HCT116 (cell line): ENCODE data around the gene PCDHGA2. TPM values are rescaled to one million over a fixed set of nuclear protein-coding genes. Genes with fewer than 3 reads are reported as not detected.

Source experiments
- ATAC-seq: fragments of 200-7000 bp; cut with Tn5 transposase; 2 replicates; pipeline ENCODE4 v1.9.1; 2020; ENCODE audit warnings: mild to moderate bottlenecking, moderate library complexity
- BruUV-seq: library from RNA; stranded (reverse); fragments of 400-500 nt; replicated peaks from 2 replicates; lab custom pipeline; 2021; lab: Mats Ljungman, UMichigan
- CTCF ChIA-PET: fragments of 300-600 bp; sonication (Branson Sonifier 250); formaldehyde crosslinking; loops from one replicate; lab custom pipeline; 2021; ENCODE audit warnings: antibody characterized with exemption; lab: Charles Lee
- POLR2A ChIA-PET: fragments of 300-600, 350-600 bp; sonication (Branson Sonifier 250); formaldehyde crosslinking; loops from one replicate; lab custom pipeline; 2021; ENCODE audit warnings: antibody characterized with exemption; lab: Charles Lee
- RAD21 ChIA-PET, 2 experiments: fragments of 300-600 bp; sonication (Branson Sonifier 250); formaldehyde crosslinking; loops; one replicate each; lab custom pipeline; 2023; ENCODE audit warnings: low total read pairs in 2 of 2; ENCODE audit not compliant: uncharacterized antibody in 2 of 2, unreplicated experiment in 2 of 2, low non-redundant PET in 1 of 2; lab: Charles Lee
- DNase-seq: peaks from one replicate; pipeline ENCODE4 v3.0.0-alpha.2; 2010; ENCODE audit warnings: low read depth, low spot score
- H2AFZ ChIP-seq: fragments of 200-600 bp; shearing (Covaris generic), sonication (generic); 2 replicates; pipeline ENCODE4 v1.6.1; 2017; ENCODE audit warnings: low read depth, mixed run types, mixed read lengths, antibody characterized with exemption, low read length; ENCODE audit not compliant: poor library complexity, severe bottlenecking
- H3K27ac ChIP-seq: 2 replicates; pipeline ENCODE4 v1.5.1; 2012; ENCODE audit warnings: low read depth, low read length
- H3K27me3 ChIP-seq: fragments of 200-600 bp; sonication (generic); 2 replicates; pipeline ENCODE4 v1.6.1; 2016; ENCODE audit warnings: mixed run types, low read length, mixed read lengths; ENCODE audit not compliant: insufficient read depth
- H3K36me3 ChIP-seq, 2 experiments: fragments of 200-500 bp in 1 of 2; fragments of 200-600 bp in 1 of 2; sonication (Bioruptor generic) in 1 of 2; sonication (generic) in 1 of 2; 2 replicates each; pipeline versions ENCODE4 v1.5.1 to v1.6.1; 2014 to 2016; ENCODE audit warnings: low read length in 2 of 2, inconsistent platforms in 1 of 2, mixed read lengths in 1 of 2, mixed run types in 1 of 2; ENCODE audit not compliant: insufficient read depth in 2 of 2, control insufficient read depth in 1 of 2
- H3K4me1 ChIP-seq, 2 experiments: fragments of 200-600 bp in 1 of 2; sonication (generic) in 1 of 2; 2 replicates each; pipeline versions ENCODE4 v1.5.1 to v1.6.1; 2012 to 2017; ENCODE audit warnings: low read length in 2 of 2, inconsistent platforms in 1 of 2, mild to moderate bottlenecking in 1 of 2, mixed read lengths in 1 of 2, mixed run types in 1 of 2, moderate library complexity in 1 of 2; ENCODE audit not compliant: insufficient read depth in 2 of 2, control insufficient read depth in 1 of 2
- H3K4me2 ChIP-seq: fragments of 200-600 bp; sonication (generic); 2 replicates; pipeline ENCODE4 v1.6.1; 2017; ENCODE audit warnings: mixed run types, low read length, mixed read lengths
- H3K4me3 ChIP-seq, 2 experiments: fragments of 200-600 bp in 1 of 2; sonication (generic) in 1 of 2; replicated peaks in 1 of 2; 2 replicates each; pipeline ENCODE4 v1.5.1; 2011 to 2016; ENCODE audit warnings: low read length in 2 of 2, control low read depth in 1 of 2, low read depth in 1 of 2, mild to moderate bottlenecking in 1 of 2, mixed read lengths in 1 of 2, mixed run types in 1 of 2
- H3K79me2 ChIP-seq: fragments of 200-600 bp; sonication (generic); 2 replicates; pipeline ENCODE4 v1.6.1; 2017; ENCODE audit warnings: mild to moderate bottlenecking, mixed run types, low read length, moderate library complexity, mixed read lengths; ENCODE audit not compliant: insufficient read depth
- H3K9ac ChIP-seq: fragments of 200-600 bp; sonication (generic); 2 replicates; pipeline ENCODE4 v1.6.1; 2016; ENCODE audit warnings: low read length, mixed read lengths
- H3K9me2 ChIP-seq: fragments of 200-600 bp; sonication (generic), shearing (Covaris generic); 2 replicates; pipeline ENCODE4 v1.6.1; 2017; ENCODE audit warnings: mixed run types, mild to moderate bottlenecking, moderate library complexity; ENCODE audit not compliant: insufficient read depth
- H3K9me3 ChIP-seq, 2 experiments: fragments of 200-500 bp in 1 of 2; fragments of 200-600 bp in 1 of 2; sonication (Bioruptor generic) in 1 of 2; sonication (generic) in 1 of 2; 2 replicates each; pipeline ENCODE4 v1.6.1; 2014 to 2017; ENCODE audit warnings: low read length in 2 of 2, mixed read lengths in 2 of 2, inconsistent platforms in 1 of 2, low read depth in 1 of 2, mild to moderate bottlenecking in 1 of 2, mixed run types in 1 of 2, moderate library complexity in 1 of 2; ENCODE audit not compliant: control insufficient read depth in 1 of 2, insufficient read depth in 1 of 2
- H4K20me1 ChIP-seq: fragments of 200-600 bp; sonication (generic), shearing (Covaris generic); 2 replicates; pipeline ENCODE4 v1.6.1; 2017; ENCODE audit warnings: mixed run types, mild to moderate bottlenecking, moderate library complexity; ENCODE audit not compliant: insufficient read depth
- CEBPB ChIP-seq: IDR thresholded peaks from 2 replicates; pipeline ENCODE4 v1.6.1; 2012; ENCODE audit warnings: low read depth
- ELF1 ChIP-seq: IDR thresholded peaks from 2 replicates; pipeline ENCODE4 v1.6.1; 2012; ENCODE audit warnings: low read depth, borderline replicate concordance
- EZH2 ChIP-seq: fragments of 200-600 bp; sonication (generic); IDR thresholded peaks from 2 replicates; pipeline ENCODE4 v1.6.1; 2017; ENCODE audit warnings: antibody characterized with exemption, mixed run types
- JUND ChIP-seq: IDR thresholded peaks from 2 replicates; pipeline ENCODE4 v1.6.1; 2012
- POLR2A ChIP-seq: IDR thresholded peaks from 2 replicates; pipeline ENCODE4 v1.7.0; 2011; ENCODE audit warnings: borderline replicate concordance; ENCODE audit not compliant: insufficient read depth, insufficient read length; ENCODE audit errors: extremely low read depth
- POLR2AphosphoS5 ChIP-seq: IDR thresholded peaks from 2 replicates; pipeline ENCODE4 v1.6.1; 2011; ENCODE audit warnings: mild to moderate bottlenecking, low read depth, low read length, moderate library complexity
- RAD21 ChIP-seq: IDR thresholded peaks from 2 replicates; pipeline ENCODE4 v1.6.1; 2012; ENCODE audit warnings: low read depth, mild to moderate bottlenecking
- SIN3A ChIP-seq: IDR thresholded peaks from 2 replicates; pipeline ENCODE4 v1.6.1; 2012; ENCODE audit warnings: low read depth
- SP1 ChIP-seq: IDR thresholded peaks from 2 replicates; pipeline ENCODE4 v1.6.1; 2012; ENCODE audit warnings: low read depth
- TCF7L2 ChIP-seq: IDR thresholded peaks from 2 replicates; pipeline ENCODE4 v1.7.0; 2011; ENCODE audit warnings: borderline replicate concordance, inconsistent platforms; ENCODE audit not compliant: insufficient read depth, insufficient read length; ENCODE audit errors: extremely low read depth
- YY1 ChIP-seq: IDR thresholded peaks from 2 replicates; pipeline ENCODE4 v1.6.1; 2011; ENCODE audit warnings: low read length, low read depth, moderate library complexity, mild to moderate bottlenecking; ENCODE audit not compliant: insufficient replicate concordance; ENCODE audit errors: extremely low read depth
- ZFX ChIP-seq: fragments of 450-650 bp; IDR thresholded peaks from 2 replicates; pipeline ENCODE4 v1.6.1; 2017
- ZNF274 ChIP-seq: fragments of 200-500 bp; sonication (Bioruptor generic); IDR thresholded peaks from 2 replicates; pipeline ENCODE4 v1.6.1; 2014; ENCODE audit warnings: mild to moderate bottlenecking, low read depth, low read length, inconsistent platforms
- intact Hi-C: fragments of 100-400 bp; cut with micrococcal nuclease; formaldehyde crosslinking; loops from 2 replicates; pipeline ENCODE4 v1.10.0; 2022
- total RNA-seq: library from RNA; stranded (reverse); gene quantifications from one replicate; pipeline ENCODE4 v1.2.1, GENCODE V29; 2021; ENCODE audit not compliant: unreplicated experiment
- TF ChIP-seq, protein P1 (sequence below), 3 experiments: fragments of 200-600 bp in 1 of 3; sonication (generic) in 1 of 3; IDR thresholded peaks in 2 of 3; conservative IDR thresholded peaks in 1 of 3; 2 replicates each; pipeline ENCODE4 v1.5.1; 2012 to 2017; ENCODE audit warnings: low read depth in 2 of 3, low read length in 2 of 3, antibody characterized with exemption in 1 of 3, borderline replicate concordance in 1 of 3, control low read depth in 1 of 3, mild to moderate bottlenecking in 1 of 3, mixed read lengths in 1 of 3, mixed run types in 1 of 3, moderate library complexity in 1 of 3; ENCODE audit not compliant: insufficient read depth in 1 of 3
- TF ChIP-seq, protein P2 (sequence below): IDR thresholded peaks from 2 replicates; pipeline ENCODE4 v1.6.1; 2012
- TF ChIP-seq, protein P3 (sequence below): IDR thresholded peaks from 2 replicates; pipeline ENCODE4 v1.6.1; 2012; ENCODE audit warnings: low read depth

PCDHGA2 gene
- total RNA-seq, 1 experiment from 2014 or later: not detected

DNA sequence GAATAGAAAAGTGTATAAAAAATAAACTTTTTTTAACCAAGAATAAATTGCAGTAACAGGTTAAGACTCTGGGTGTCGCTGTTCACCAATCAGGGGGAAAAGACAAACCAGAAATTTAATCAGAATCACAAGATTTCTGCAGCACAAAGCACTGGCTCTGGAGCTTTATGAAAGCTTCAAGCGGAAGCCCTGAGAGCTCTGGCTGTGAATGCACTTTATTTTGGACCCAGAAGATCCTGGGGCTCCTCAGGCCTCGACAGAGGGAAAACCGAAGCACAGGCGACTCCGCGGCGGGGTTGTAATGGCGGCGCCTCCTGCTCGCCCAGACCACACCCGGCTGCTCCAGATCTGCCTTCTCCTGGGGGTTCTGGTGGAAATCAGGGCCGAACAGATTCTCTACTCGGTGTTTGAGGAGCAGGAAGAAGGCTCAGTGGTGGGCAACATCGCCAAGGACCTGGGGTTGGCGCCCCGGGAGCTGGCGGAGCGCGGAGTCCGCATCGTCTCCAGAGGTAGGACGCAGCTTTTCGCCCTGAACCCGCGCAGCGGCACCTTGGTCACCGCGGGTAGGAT, 16.4 kb downstream of the PCDHGA2 start, which contains the start of gene PCDHGA4:
TSS of gene PCDHGA4 (plus strand) at position 122 of the 570 bp plus-strand sequence. CDS start at position 209, 87 bp downstream.
- ChIA-PET POLR2A (no interaction called here), RAD21 (no interaction called here), CTCF (no interaction called here)
- H3K9me3 ChIP-seq: no peaks in the 10 kb centered on the region; a peak in 1 of 4 replicates
- H3K4me1 ChIP-seq: no peaks in the 10 kb centered on the region
- H3K79me2 ChIP-seq: no peaks in the 10 kb centered on the region
- intact Hi-C loops: no loop called here
- no peak within 1 kb of the TSS for H3K4me3 ChIP-seq
- BruUV-seq: no TSS peak
- H3K36me3 ChIP-seq: no peaks in the 10 kb centered on the region
- H3K27ac ChIP-seq: no peak within 1 kb of the TSS
- no peaks in the 10 kb centered on the region for H4K20me1 ChIP-seq
- no peaks in the 10 kb centered on the region for H3K9me2 ChIP-seq
- DNase-seq (no peak), ATAC-seq (no peak)
- no peaks in the 10 kb centered on the region for H3K27me3 ChIP-seq
- H3K9ac ChIP-seq: no peak within 1 kb of the TSS
- TF ChIP-seq RAD21: peak; percentile 42
- no peak for TF ChIP-seq POLR2AphosphoS5
- TF ChIP-seq CEBPB: no peak
- TF ChIP-seq JUND: no peak
- TF ChIP-seq EZH2: no peak
- TF ChIP-seq, protein P1, sequence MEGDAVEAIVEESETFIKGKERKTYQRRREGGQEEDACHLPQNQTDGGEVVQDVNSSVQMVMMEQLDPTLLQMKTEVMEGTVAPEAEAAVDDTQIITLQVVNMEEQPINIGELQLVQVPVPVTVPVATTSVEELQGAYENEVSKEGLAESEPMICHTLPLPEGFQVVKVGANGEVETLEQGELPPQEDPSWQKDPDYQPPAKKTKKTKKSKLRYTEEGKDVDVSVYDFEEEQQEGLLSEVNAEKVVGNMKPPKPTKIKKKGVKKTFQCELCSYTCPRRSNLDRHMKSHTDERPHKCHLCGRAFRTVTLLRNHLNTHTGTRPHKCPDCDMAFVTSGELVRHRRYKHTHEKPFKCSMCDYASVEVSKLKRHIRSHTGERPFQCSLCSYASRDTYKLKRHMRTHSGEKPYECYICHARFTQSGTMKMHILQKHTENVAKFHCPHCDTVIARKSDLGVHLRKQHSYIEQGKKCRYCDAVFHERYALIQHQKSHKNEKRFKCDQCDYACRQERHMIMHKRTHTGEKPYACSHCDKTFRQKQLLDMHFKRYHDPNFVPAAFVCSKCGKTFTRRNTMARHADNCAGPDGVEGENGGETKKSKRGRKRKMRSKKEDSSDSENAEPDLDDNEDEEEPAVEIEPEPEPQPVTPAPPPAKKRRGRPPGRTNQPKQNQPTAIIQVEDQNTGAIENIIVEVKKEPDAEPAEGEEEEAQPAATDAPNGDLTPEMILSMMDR (IDR thresholded peaks at IDR 0.05 in 2 of 3, conservative IDR thresholded peaks at IDR 0.05 in 1 of 3; ENCODE audit: borderline replicate concordance in 1 of 3, insufficient read depth in 1 of 3, low read depth in 2 of 3, low read length in 2 of 3): peak; percentile 32 to 58 (median 48); a peak in 4 of 6 replicates
- TF ChIP-seq, protein P2, sequence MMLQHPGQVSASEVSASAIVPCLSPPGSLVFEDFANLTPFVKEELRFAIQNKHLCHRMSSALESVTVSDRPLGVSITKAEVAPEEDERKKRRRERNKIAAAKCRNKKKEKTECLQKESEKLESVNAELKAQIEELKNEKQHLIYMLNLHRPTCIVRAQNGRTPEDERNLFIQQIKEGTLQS: no peak
- H2AFZ ChIP-seq: no peak within 1 kb of the TSS
- H3K4me2 ChIP-seq: no peak within 1 kb of the TSS

DNA sequence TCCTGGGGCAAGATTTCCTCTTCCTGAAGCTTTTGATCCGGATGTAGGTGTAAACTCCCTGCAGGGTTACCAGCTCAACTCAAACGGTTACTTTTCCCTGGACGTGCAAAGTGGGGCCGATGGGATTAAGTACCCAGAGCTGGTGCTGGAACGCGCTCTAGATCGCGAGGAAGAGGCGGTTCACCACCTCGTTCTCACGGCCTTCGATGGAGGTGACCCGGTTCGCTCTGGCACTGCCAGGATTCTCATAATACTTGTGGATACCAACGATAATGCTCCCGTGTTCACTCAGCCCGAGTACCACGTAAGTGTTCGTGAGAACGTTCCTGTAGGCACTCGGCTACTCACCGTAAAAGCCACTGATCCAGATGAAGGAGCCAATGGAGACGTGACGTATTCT, 17.1 kb downstream of the PCDHGA2 start:
- no TSS peak for BruUV-seq
- Histone ChIP-seq H4K20me1 (no peaks in the 10 kb centered on the region), H3K9ac (no peak overlapping the region), H3K9me2 (no peaks in the 10 kb centered on the region), H3K4me1 (no peaks in the 10 kb centered on the region), H3K79me2 (no peaks in the 10 kb centered on the region), H3K27ac (no peak overlapping the region), H3K27me3 (no peaks in the 10 kb centered on the region), H3K9me3 (no peaks in the 10 kb centered on the region; a peak in 2 of 4 replicates), H3K4me3 (no peak overlapping the region), H3K4me2 (no peak overlapping the region), H2AFZ (no peak overlapping the region), H3K36me3 (no peaks in the 10 kb centered on the region)
- no peak for ATAC-seq
- no peak for DNase-seq
- POLR2A ChIA-PET: no interaction called here
- RAD21 ChIA-PET: no interaction called here
- no peak for TF ChIP-seq YY1
- no peak for TF ChIP-seq TCF7L2
- TF ChIP-seq POLR2A: no peak
- TF ChIP-seq ZFX: no peak
- TF ChIP-seq ELF1: no peak
- TF ChIP-seq ZNF274: no peak
- no peak for TF ChIP-seq SP1
- TF ChIP-seq, protein P3, sequence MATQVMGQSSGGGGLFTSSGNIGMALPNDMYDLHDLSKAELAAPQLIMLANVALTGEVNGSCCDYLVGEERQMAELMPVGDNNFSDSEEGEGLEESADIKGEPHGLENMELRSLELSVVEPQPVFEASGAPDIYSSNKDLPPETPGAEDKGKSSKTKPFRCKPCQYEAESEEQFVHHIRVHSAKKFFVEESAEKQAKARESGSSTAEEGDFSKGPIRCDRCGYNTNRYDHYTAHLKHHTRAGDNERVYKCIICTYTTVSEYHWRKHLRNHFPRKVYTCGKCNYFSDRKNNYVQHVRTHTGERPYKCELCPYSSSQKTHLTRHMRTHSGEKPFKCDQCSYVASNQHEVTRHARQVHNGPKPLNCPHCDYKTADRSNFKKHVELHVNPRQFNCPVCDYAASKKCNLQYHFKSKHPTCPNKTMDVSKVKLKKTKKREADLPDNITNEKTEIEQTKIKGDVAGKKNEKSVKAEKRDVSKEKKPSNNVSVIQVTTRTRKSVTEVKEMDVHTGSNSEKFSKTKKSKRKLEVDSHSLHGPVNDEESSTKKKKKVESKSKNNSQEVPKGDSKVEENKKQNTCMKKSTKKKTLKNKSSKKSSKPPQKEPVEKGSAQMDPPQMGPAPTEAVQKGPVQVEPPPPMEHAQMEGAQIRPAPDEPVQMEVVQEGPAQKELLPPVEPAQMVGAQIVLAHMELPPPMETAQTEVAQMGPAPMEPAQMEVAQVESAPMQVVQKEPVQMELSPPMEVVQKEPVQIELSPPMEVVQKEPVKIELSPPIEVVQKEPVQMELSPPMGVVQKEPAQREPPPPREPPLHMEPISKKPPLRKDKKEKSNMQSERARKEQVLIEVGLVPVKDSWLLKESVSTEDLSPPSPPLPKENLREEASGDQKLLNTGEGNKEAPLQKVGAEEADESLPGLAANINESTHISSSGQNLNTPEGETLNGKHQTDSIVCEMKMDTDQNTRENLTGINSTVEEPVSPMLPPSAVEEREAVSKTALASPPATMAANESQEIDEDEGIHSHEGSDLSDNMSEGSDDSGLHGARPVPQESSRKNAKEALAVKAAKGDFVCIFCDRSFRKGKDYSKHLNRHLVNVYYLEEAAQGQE: no peak
- no peak for TF ChIP-seq SIN3A
- CTCF ChIA-PET: no interaction called here
- intact Hi-C loops: no loop called here
